ENCODE data around the gene ZFYVE28. TPM values are rescaled to one million over a fixed set of nuclear protein-coding genes. Genes with fewer than 3 reads are reported as not detected.
"Not testable (repeated sequence)": the region's sequence is repeated elsewhere in the genome, so short reads cannot be mapped to it uniquely, and the experiment has no call there.

ZFYVE28 gene
- 10 to 100 TPM; 10.8 to 51.3 (median 15.2) TPM for total RNA-seq

DNA sequence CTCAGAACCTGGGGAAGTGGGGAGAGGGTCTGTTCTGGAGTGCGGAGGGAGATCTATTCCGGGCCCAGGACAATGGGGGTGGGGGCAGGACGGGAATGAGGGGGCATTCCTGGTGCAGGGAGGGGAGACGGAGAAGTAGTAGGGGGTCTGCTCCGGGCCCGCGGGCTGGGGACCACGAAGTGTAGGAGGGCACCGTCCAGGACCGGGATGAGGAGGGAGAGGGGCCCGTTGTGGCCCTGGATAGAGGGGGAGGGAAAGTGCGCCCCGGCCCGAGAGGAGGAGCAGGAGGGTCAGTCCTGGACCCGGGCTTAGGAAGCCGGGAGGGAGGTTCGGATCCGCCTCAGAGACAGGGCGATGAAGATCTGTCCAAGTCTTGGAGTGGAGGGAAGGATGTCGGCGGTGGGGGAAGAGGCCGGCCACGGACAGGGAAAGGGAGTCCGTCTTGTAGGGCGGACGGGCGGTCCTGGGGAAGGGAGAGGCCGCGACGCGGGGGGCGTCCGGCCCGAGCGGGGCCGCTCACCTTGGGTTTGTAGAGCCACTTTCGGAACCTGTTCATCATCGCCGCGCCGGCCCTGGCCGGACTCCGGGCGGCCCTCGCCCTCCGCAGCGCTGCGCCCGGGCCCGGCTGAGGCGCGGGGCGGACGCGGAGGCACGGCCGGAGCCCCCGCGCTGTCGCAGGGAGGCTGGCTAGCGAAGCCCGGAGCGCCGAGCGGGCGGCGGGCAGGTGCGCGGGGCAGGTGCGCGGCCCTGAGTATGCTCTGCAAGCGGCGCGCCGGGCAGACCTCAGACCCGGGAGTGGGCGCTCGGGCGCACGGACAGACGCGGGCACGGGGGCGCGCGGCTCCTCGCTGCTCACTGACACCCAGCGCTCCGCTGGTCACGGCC, at the start of gene ZFYVE28:
Gene ZFYVE28 (minus strand): TSS at position 881 of the 885 bp plus-strand sequence. CDS start 322 bp downstream, at position 559.
- peaks cover 0 to 5% (median 2%) of the 10 kb centered on the region in 4 donors for H3K27me3 ChIP-seq
- 2 to 4% methylated on average over 20 to 38 of the region's 90 CpGs for WGBS, 2 donors
- no peak for DNase-seq
- H3K4me3 ChIP-seq = peak within 1 kb of the TSS; percentile 40 to 93 (median 72)
- H3K27ac ChIP-seq = peak within 1 kb of the TSS; percentile 44 to 85 (median 61)
- TF ChIP-seq, protein P1, sequence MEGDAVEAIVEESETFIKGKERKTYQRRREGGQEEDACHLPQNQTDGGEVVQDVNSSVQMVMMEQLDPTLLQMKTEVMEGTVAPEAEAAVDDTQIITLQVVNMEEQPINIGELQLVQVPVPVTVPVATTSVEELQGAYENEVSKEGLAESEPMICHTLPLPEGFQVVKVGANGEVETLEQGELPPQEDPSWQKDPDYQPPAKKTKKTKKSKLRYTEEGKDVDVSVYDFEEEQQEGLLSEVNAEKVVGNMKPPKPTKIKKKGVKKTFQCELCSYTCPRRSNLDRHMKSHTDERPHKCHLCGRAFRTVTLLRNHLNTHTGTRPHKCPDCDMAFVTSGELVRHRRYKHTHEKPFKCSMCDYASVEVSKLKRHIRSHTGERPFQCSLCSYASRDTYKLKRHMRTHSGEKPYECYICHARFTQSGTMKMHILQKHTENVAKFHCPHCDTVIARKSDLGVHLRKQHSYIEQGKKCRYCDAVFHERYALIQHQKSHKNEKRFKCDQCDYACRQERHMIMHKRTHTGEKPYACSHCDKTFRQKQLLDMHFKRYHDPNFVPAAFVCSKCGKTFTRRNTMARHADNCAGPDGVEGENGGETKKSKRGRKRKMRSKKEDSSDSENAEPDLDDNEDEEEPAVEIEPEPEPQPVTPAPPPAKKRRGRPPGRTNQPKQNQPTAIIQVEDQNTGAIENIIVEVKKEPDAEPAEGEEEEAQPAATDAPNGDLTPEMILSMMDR (IDR thresholded peaks at IDR 0.05) = peak in 1 of 6 experiments; percentile 23
- TF ChIP-seq POLR2AphosphoS5 (IDR thresholded peaks at IDR 0.05) (no peak), POLR2A (IDR thresholded peaks at IDR 0.05) (peak in 1 of 4 donors; percentile 56)
- H3K4me1 ChIP-seq = peaks cover 39 to 54% (median 50%) of the 10 kb centered on the region in 4 donors
- peak in 1 of 2 donors; percentile 8 for ATAC-seq (ENCODE audit: low FRiP score in 2 of 2)
- no peaks in the 10 kb centered on the region for H3K9me3 ChIP-seq
- H3K36me3 ChIP-seq = no peaks in the 10 kb centered on the region

GRCh38 chr4:2465544-2465943, 47.1 kb upstream of the ZFYVE28 start:
- H3K27ac ChIP-seq; H3K9me3 ChIP-seq; H3K27me3 ChIP-seq; H3K4me3 ChIP-seq; ATAC-seq (ENCODE audit: low FRiP score in 2 of 2); DNase-seq; H3K36me3 ChIP-seq: not testable (repeated sequence)
- H3K4me1 ChIP-seq = peaks cover 22 to 32% (median 25%) of the 10 kb centered on the region in 4 donors

DNA sequence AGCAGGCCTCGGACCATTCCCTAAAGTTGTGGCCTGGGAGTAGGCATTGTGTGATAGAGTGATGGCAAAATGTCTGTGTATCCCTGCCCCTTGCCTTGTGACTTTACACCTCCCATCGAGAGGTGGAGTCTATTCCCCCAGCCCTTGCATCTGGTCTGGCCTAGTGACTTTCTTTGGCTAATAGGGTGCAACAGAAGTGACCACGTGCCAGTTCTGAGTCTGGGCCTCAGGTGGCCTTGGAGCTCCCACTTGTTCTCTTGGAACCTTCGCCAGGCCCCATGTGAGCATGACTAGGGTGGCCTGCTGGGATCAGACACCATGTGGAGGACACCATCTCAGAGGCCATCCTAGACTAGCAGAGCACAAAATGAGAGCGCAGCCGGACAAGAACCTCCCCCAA, 46.6 kb upstream of the ZFYVE28 start:
- no peaks in the 10 kb centered on the region for H3K36me3 ChIP-seq
- no peak overlapping the region for H3K4me3 ChIP-seq
- DNase-seq = no peak
- ATAC-seq (ENCODE audit: low FRiP score in 2 of 2) = no peak
- H3K4me1 ChIP-seq = peaks cover 17 to 27% (median 20%) of the 10 kb centered on the region in 4 donors
- no peaks in the 10 kb centered on the region for H3K27me3 ChIP-seq
- H3K27ac ChIP-seq = no peak overlapping the region
- 90 to 96% methylated on average over 2 to 6 of the region's 6 CpGs for WGBS, 2 donors
- TF ChIP-seq, protein P1 (IDR thresholded peaks at IDR 0.05) = no peak
- TF ChIP-seq POLR2AphosphoS5 (IDR thresholded peaks at IDR 0.05) (no peak), EP300 (IDR thresholded peaks at IDR 0.05) (no peak), POLR2A (IDR thresholded peaks at IDR 0.05) (no peak)
- no peaks in the 10 kb centered on the region for H3K9me3 ChIP-seq

GRCh38 chr4:2462992-2463762, 44.7 kb upstream of the ZFYVE28 start:
- 37 to 51% methylated on average over 10 to 32 of the region's 35 CpGs for WGBS, 2 donors
- no peaks in the 10 kb centered on the region for H3K9me3 ChIP-seq
- DNase-seq (no peak), ATAC-seq (ENCODE audit: low FRiP score in 2 of 2) (no peak)
- TF ChIP-seq, protein P1 (IDR thresholded peaks at IDR 0.05) = no peak
- no peak for TF ChIP-seq POLR2AphosphoS5 (IDR thresholded peaks at IDR 0.05)
- no peak for TF ChIP-seq POLR2A (IDR thresholded peaks at IDR 0.05)
- no peak for TF ChIP-seq EP300 (IDR thresholded peaks at IDR 0.05)
- no peaks in the 10 kb centered on the region for H3K36me3 ChIP-seq
- H3K27me3 ChIP-seq = no peaks in the 10 kb centered on the region
- H3K4me3 ChIP-seq = peak overlapping the region in 3 of 4 donors; percentile 55 to 67 (median 61)
- H3K4me1 ChIP-seq = peaks cover 15 to 21% (median 17%) of the 10 kb centered on the region in 4 donors
- peak overlapping the region in 1 of 4 donors; percentile 56 for H3K27ac ChIP-seq
